ENCODE measurements around the gene MLC1.

Gene MLC1

DNA sequence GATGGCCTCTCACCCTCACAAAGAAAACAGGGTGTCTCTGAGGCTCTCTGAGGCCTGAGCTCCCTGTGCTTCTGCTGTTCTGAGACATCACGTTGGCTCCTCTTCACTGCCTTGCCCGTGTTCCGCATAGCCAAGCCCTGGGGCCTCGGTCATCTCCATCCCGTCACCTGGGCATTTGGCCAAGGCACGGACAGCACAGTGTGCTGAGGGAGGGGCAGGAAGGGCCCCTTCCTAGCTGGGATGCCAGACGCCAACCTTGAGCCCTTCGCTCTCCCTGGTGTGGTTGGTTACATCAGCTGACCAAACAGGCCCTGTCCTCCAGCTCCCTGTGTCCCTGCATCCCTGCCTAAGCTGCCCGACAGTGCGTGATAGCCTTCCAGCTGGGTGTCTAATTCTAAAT is 30.5 kb upstream of the MLC1 start:
- ATAC-seq, result peak; percentile 52

DNA sequence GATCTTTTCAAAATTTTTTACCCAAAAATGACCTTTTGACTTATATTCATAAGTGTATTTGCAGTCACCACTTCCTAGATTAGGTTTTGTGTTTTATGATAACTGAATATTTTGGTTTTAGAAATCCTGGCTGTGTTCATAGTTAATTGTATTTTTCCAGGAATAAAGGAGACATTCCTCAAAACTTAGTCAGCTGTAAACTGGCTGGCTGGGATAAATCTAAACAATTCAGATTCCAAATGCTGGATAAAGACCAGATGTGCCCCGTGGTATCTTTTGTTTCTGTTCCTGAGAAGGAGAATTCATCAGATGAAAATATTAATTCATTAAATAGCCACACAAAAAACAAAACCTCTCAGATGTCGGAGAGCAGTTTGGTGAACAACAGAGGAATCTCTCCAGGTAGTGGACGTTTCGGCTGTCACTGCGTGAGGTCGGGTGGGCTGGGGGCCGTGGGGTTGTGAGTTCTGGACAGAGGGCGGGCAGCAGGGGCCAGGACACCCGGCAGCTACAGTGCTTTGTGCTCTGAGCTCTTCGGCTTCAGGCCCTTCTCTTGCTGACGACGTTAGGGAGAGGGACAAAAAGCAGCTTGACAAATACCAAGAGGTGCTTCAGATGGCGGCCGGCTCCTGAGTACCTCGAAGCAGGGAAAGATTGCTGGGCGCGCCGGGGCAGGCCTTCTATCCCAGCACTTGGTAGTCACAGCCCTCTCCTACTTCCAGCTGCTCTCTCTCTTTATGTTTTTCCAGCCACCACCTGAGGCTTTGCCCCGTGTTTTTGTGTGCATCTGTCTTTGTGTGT is 29.2 kb upstream of the MLC1 start:
- ATAC-seq, result peak; percentile 52
- peak; percentile 55; the same call in 1 of the 2 replicates for TF ChIP-seq TCF4 (CRISPR knock-in tag; IDR thresholded peaks at IDR 0.05; ENCODE audit: borderline replicate concordance)
- TF ChIP-seq ESRRG (CRISPR knock-in tag; IDR thresholded peaks at IDR 0.05), result no peak
- peak; percentile 74 for TF ChIP-seq ISL1 (CRISPR knock-in tag; IDR thresholded peaks at IDR 0.05)
- TF ChIP-seq, protein P1, sequence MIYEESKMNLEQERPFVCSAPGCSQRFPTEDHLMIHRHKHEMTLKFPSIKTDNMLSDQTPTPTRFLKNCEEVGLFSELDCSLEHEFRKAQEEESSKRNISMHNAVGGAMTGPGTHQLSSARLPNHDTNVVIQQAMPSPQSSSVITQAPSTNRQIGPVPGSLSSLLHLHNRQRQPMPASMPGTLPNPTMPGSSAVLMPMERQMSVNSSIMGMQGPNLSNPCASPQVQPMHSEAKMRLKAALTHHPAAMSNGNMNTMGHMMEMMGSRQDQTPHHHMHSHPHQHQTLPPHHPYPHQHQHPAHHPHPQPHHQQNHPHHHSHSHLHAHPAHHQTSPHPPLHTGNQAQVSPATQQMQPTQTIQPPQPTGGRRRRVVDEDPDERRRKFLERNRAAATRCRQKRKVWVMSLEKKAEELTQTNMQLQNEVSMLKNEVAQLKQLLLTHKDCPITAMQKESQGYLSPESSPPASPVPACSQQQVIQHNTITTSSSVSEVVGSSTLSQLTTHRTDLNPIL (CRISPR knock-in tag; IDR thresholded peaks at IDR 0.05; ENCODE audit: low read depth), result peak; percentile 83

More for the DNA sequence above, 30.5 kb upstream of the MLC1 start:
- TF ChIP-seq TCF4 (CRISPR knock-in tag; IDR thresholded peaks at IDR 0.05; ENCODE audit: borderline replicate concordance) (no peak), TOX (CRISPR knock-in tag; IDR thresholded peaks at IDR 0.05; ENCODE audit: borderline replicate concordance) (no peak), ZFP30 (CRISPR knock-in tag; IDR thresholded peaks at IDR 0.05) (no peak), ISL1 (CRISPR knock-in tag; IDR thresholded peaks at IDR 0.05) (no peak), SNAI2 (CRISPR knock-in tag; IDR thresholded peaks at IDR 0.05) (peak; percentile 89), RARB (CRISPR knock-in tag; IDR thresholded peaks at IDR 0.05) (no peak), ZNF565 (CRISPR knock-in tag; conservative IDR thresholded peaks at IDR 0.05; ENCODE audit: low read depth) (no peak), ZC3H10 (CRISPR knock-in tag; IDR thresholded peaks at IDR 0.05) (no peak), ESRRG (CRISPR knock-in tag; IDR thresholded peaks at IDR 0.05) (no peak), ZNF70 (CRISPR knock-in tag; IDR thresholded peaks at IDR 0.05) (0 out of 2 replicates have a peak, but pooled peaks have one; percentile 18), PPARA (CRISPR knock-in tag; IDR thresholded peaks at IDR 0.05; ENCODE audit: borderline replicate concordance) (no peak), ZFP3 (CRISPR knock-in tag; IDR thresholded peaks at IDR 0.05) (peak; percentile 80), CSDC2 (CRISPR knock-in tag; IDR thresholded peaks at IDR 0.05) (peak; percentile 44; the same call in 1 of the 2 replicates), OSR1 (CRISPR knock-in tag; IDR thresholded peaks at IDR 0.05) (no peak), ARNTL (CRISPR knock-in tag; IDR thresholded peaks at IDR 0.05; ENCODE audit: borderline replicate concordance, low read depth) (no peak), GLIS3 (CRISPR knock-in tag; IDR thresholded peaks at IDR 0.05) (no peak), ZNF8 (CRISPR knock-in tag; IDR thresholded peaks at IDR 0.05) (no peak), BACH2 (CRISPR knock-in tag; IDR thresholded peaks at IDR 0.05; ENCODE audit: borderline replicate concordance) (no peak)
- TF ChIP-seq, protein P2, sequence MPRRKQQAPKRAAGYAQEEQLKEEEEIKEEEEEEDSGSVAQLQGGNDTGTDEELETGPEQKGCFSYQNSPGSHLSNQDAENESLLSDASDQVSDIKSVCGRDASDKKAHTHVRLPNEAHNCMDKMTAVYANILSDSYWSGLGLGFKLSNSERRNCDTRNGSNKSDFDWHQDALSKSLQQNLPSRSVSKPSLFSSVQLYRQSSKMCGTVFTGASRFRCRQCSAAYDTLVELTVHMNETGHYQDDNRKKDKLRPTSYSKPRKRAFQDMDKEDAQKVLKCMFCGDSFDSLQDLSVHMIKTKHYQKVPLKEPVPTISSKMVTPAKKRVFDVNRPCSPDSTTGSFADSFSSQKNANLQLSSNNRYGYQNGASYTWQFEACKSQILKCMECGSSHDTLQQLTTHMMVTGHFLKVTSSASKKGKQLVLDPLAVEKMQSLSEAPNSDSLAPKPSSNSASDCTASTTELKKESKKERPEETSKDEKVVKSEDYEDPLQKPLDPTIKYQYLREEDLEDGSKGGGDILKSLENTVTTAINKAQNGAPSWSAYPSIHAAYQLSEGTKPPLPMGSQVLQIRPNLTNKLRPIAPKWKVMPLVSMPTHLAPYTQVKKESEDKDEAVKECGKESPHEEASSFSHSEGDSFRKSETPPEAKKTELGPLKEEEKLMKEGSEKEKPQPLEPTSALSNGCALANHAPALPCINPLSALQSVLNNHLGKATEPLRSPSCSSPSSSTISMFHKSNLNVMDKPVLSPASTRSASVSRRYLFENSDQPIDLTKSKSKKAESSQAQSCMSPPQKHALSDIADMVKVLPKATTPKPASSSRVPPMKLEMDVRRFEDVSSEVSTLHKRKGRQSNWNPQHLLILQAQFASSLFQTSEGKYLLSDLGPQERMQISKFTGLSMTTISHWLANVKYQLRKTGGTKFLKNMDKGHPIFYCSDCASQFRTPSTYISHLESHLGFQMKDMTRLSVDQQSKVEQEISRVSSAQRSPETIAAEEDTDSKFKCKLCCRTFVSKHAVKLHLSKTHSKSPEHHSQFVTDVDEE (CRISPR knock-in tag; IDR thresholded peaks at IDR 0.05), result no peak
- TF ChIP-seq, protein P1 (CRISPR knock-in tag; IDR thresholded peaks at IDR 0.05; ENCODE audit: low read depth), result no peak
- TF ChIP-seq, protein P3, sequence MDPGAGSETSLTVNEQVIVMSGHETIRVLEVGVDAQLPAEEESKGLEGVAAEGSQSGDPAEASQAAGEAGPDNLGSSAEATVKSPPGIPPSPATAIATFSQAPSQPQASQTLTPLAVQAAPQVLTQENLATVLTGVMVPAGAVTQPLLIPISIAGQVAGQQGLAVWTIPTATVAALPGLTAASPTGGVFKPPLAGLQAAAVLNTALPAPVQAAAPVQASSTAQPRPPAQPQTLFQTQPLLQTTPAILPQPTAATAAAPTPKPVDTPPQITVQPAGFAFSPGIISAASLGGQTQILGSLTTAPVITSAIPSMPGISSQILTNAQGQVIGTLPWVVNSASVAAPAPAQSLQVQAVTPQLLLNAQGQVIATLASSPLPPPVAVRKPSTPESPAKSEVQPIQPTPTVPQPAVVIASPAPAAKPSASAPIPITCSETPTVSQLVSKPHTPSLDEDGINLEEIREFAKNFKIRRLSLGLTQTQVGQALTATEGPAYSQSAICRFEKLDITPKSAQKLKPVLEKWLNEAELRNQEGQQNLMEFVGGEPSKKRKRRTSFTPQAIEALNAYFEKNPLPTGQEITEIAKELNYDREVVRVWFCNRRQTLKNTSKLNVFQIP (CRISPR knock-in tag; IDR thresholded peaks at IDR 0.05; ENCODE audit: borderline replicate concordance, low read depth), result no peak
- TF ChIP-seq, protein P4, sequence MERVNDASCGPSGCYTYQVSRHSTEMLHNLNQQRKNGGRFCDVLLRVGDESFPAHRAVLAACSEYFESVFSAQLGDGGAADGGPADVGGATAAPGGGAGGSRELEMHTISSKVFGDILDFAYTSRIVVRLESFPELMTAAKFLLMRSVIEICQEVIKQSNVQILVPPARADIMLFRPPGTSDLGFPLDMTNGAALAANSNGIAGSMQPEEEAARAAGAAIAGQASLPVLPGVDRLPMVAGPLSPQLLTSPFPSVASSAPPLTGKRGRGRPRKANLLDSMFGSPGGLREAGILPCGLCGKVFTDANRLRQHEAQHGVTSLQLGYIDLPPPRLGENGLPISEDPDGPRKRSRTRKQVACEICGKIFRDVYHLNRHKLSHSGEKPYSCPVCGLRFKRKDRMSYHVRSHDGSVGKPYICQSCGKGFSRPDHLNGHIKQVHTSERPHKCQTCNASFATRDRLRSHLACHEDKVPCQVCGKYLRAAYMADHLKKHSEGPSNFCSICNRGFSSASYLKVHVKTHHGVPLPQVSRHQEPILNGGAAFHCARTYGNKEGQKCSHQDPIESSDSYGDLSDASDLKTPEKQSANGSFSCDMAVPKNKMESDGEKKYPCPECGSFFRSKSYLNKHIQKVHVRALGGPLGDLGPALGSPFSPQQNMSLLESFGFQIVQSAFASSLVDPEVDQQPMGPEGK (CRISPR knock-in tag; IDR thresholded peaks at IDR 0.05; ENCODE audit: borderline replicate concordance), result peak; percentile 94; the same call in 1 of the 2 replicates
- TF ChIP-seq, protein P5, sequence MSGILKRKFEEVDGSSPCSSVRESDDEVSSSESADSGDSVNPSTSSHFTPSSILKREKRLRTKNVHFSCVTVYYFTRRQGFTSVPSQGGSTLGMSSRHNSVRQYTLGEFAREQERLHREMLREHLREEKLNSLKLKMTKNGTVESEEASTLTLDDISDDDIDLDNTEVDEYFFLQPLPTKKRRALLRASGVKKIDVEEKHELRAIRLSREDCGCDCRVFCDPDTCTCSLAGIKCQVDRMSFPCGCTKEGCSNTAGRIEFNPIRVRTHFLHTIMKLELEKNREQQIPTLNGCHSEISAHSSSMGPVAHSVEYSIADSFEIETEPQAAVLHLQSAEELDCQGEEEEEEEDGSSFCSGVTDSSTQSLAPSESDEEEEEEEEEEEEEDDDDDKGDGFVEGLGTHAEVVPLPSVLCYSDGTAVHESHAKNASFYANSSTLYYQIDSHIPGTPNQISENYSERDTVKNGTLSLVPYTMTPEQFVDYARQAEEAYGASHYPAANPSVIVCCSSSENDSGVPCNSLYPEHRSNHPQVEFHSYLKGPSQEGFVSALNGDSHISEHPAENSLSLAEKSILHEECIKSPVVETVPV (CRISPR knock-in tag; IDR thresholded peaks at IDR 0.05), result no peak

Measured in SK-N-SH treated with all-trans-retinoic acid at 6 μM for 48 hours (cell line).